Stomach smooth muscle (tissue), 2 donors: Measurements from ENCODE around the gene ACOT7.

ENCODE experiments used
- H3K27ac ChIP-seq: one replicate; pipeline ENCODE4 v1.7.0; 2013; ENCODE audit warnings: mild to moderate bottlenecking, low read length, inconsistent platforms
- H3K27me3 ChIP-seq, 2 donors: one replicate each; pipeline ENCODE4 v1.7.0; 2013; ENCODE audit warnings: low read length in 2 of 2; ENCODE audit not compliant: insufficient read depth in 2 of 2, control insufficient read depth in 1 of 2
- H3K36me3 ChIP-seq, 2 donors: one replicate each; pipeline ENCODE4 v1.7.0; 2013; ENCODE audit warnings: low read length in 2 of 2; ENCODE audit not compliant: control insufficient read depth in 2 of 2, insufficient read depth in 2 of 2
- H3K4me1 ChIP-seq: one replicate; pipeline ENCODE4 v1.7.0; 2013; ENCODE audit warnings: low read length; ENCODE audit not compliant: control insufficient read depth, insufficient read depth
- H3K4me3 ChIP-seq, 2 donors: one replicate each; pipeline ENCODE4 v1.7.0; 2013; ENCODE audit warnings: low read length in 2 of 2
- H3K9ac ChIP-seq, 2 donors: one replicate each; pipeline ENCODE4 v1.7.0; 2013; ENCODE audit warnings: low read length in 2 of 2, mild to moderate bottlenecking in 1 of 2
- H3K9me3 ChIP-seq, 2 donors: one replicate each; pipeline ENCODE4 v1.7.0; 2013; ENCODE audit warnings: low read length in 2 of 2; ENCODE audit not compliant: control insufficient read depth in 2 of 2
- donor health status: healthy.
- donor health status: Pancreatic carcinoma.

Gene ACOT7

GRCh38 chr1:6336776-6337622 lies 56.6 kb downstream of the ACOT7 start:
- Histone ChIP-seq H3K27ac (no peak overlapping the region), H3K4me1 (no peaks in the 10 kb centered on the region), H3K36me3 (peaks cover 0 to 4% of the 10 kb centered on the region in 2 donors), H3K9ac (no peak overlapping the region), H3K27me3 (no peaks in the 10 kb centered on the region), H3K9me3 (no peaks in the 10 kb centered on the region), H3K4me3 (no peak overlapping the region)

GRCh38 chr1:6334261-6334993 lies 59.1 kb downstream of the ACOT7 start:
- Histone ChIP-seq H3K4me1 (peaks cover 13% of the 10 kb centered on the region), H3K27ac (no peak overlapping the region), H3K9ac (no peak overlapping the region), H3K4me3 (no peak overlapping the region), H3K27me3 (no peaks in the 10 kb centered on the region), H3K36me3 (peaks cover 0 to 4% of the 10 kb centered on the region in 2 donors), H3K9me3 (no peaks in the 10 kb centered on the region)

GRCh38 chr1:6332821-6333220 lies 60.7 kb downstream of the ACOT7 start:
- no peaks in the 10 kb centered on the region for H3K27me3 ChIP-seq
- peaks cover 21% of the 10 kb centered on the region for H3K4me1 ChIP-seq
- H3K9me3 ChIP-seq = no peaks in the 10 kb centered on the region
- no peak overlapping the region for H3K4me3 ChIP-seq
- no peak overlapping the region for H3K27ac ChIP-seq
- no peak overlapping the region for H3K9ac ChIP-seq
- H3K36me3 ChIP-seq = no peaks in the 10 kb centered on the region

GRCh38 chr1:6331543-6332273 lies 61.9 kb downstream of the ACOT7 start:
- peaks cover 21% of the 10 kb centered on the region for H3K4me1 ChIP-seq
- no peaks in the 10 kb centered on the region for H3K9me3 ChIP-seq
- H3K36me3 ChIP-seq = peaks cover 0 to 2% of the 10 kb centered on the region in 2 donors
- H3K27ac ChIP-seq = no peak overlapping the region
- H3K9ac ChIP-seq = no peak overlapping the region
- H3K27me3 ChIP-seq = no peaks in the 10 kb centered on the region
- H3K4me3 ChIP-seq = no peak overlapping the region

GRCh38 chr1:6330410-6330911 lies 63.1 kb downstream of the ACOT7 start:
- no peaks in the 10 kb centered on the region for H3K9me3 ChIP-seq
- H3K4me1 ChIP-seq = peaks cover 21% of the 10 kb centered on the region
- no peak overlapping the region for H3K9ac ChIP-seq
- H3K27ac ChIP-seq = no peak overlapping the region
- no peak overlapping the region for H3K4me3 ChIP-seq
- peaks cover 0 to 6% of the 10 kb centered on the region in 2 donors for H3K36me3 ChIP-seq
- H3K27me3 ChIP-seq = no peaks in the 10 kb centered on the region

- no peak overlapping the region for H3K9ac ChIP-seq
- H3K36me3 ChIP-seq = peaks cover 0 to 6% of the 10 kb centered on the region in 2 donors
- no peaks in the 10 kb centered on the region for H3K9me3 ChIP-seq
- no peaks in the 10 kb centered on the region for H3K27me3 ChIP-seq
- peaks cover 21% of the 10 kb centered on the region for H3K4me1 ChIP-seq
- H3K27ac ChIP-seq = no peak overlapping the region
- no peak overlapping the region for H3K4me3 ChIP-seq
Observed at GRCh38 chr1:6329851-6330250, 63.7 kb downstream of the ACOT7 start.

GRCh38 chr1:6329396-6329795 lies 64.2 kb downstream of the ACOT7 start:
- Histone ChIP-seq H3K4me3 (no peak overlapping the region), H3K27me3 (no peaks in the 10 kb centered on the region), H3K27ac (no peak overlapping the region), H3K36me3 (peaks cover 0 to 6% of the 10 kb centered on the region in 2 donors), H3K9ac (no peak overlapping the region), H3K9me3 (no peaks in the 10 kb centered on the region), H3K4me1 (peaks cover 21% of the 10 kb centered on the region)

GRCh38 chr1:6328696-6329095 lies 64.9 kb downstream of the ACOT7 start:
- Histone ChIP-seq H3K36me3 (peaks cover 0 to 6% of the 10 kb centered on the region in 2 donors), H3K4me1 (peaks cover 21% of the 10 kb centered on the region), H3K4me3 (no peak overlapping the region), H3K27ac (no peak overlapping the region), H3K9me3 (no peaks in the 10 kb centered on the region), H3K9ac (no peak overlapping the region), H3K27me3 (no peaks in the 10 kb centered on the region)

GRCh38 chr1:6328091-6328490 lies 65.5 kb downstream of the ACOT7 start:
- H3K36me3 ChIP-seq = peaks cover 0 to 6% of the 10 kb centered on the region in 2 donors
- no peak overlapping the region for H3K27ac ChIP-seq
- peaks cover 21% of the 10 kb centered on the region for H3K4me1 ChIP-seq
- no peaks in the 10 kb centered on the region for H3K27me3 ChIP-seq
- no peaks in the 10 kb centered on the region for H3K9me3 ChIP-seq
- H3K4me3 ChIP-seq = no peak overlapping the region
- no peak overlapping the region for H3K9ac ChIP-seq

GRCh38 chr1:6325482-6325881 lies 68.1 kb downstream of the ACOT7 start:
- Histone ChIP-seq H3K36me3 (peaks cover 0 to 6% of the 10 kb centered on the region in 2 donors), H3K4me1 (peaks cover 18% of the 10 kb centered on the region)

More at GRCh38 chr1:6325482-6325881, 68.1 kb downstream of the ACOT7 start:
- no peak overlapping the region for H3K27ac ChIP-seq
- no peaks in the 10 kb centered on the region for H3K27me3 ChIP-seq
- H3K9me3 ChIP-seq = no peaks in the 10 kb centered on the region
- no peak overlapping the region for H3K9ac ChIP-seq
- H3K4me3 ChIP-seq = no peak overlapping the region
